GM12874 (cell line): ENCODE measurements around the gene WNT4.

Source experiments
- TF ChIP-seq, protein P1 (sequence below): IDR thresholded peaks from 2 replicates; pipeline ENCODE4 v1.5.1; 2011; ENCODE audit warnings: low read depth, mild to moderate bottlenecking, control low read depth, low read length, moderate library complexity; ENCODE audit not compliant: insufficient read depth

Gene WNT4

DNA sequence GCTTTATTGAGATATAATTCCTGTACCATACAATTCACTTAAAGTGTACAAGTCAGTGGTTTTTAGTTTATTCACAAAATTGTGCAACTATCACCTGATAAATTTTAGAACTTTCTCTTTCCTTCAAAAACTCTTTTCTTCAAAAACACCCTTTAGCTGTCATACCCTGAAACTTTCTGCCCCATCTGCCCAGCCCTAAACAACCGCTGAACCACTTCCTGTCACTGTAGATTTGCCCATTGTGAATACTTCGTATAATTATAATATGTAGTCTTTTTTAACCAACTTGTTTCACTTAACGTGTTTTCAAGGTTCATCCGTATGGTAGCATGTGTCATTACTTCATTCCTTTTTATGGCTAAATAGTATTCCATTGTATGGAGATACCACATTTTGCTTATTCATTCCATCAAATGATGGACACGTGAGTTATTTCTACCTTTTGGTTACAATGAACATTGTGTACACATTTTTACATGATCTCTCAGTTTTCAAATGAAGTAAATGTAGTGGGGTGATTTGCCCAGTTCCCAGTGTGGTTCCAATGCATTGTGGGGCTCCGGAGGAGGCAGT lies 37.9 kb downstream of the WNT4 start:
- TF ChIP-seq, protein P1, sequence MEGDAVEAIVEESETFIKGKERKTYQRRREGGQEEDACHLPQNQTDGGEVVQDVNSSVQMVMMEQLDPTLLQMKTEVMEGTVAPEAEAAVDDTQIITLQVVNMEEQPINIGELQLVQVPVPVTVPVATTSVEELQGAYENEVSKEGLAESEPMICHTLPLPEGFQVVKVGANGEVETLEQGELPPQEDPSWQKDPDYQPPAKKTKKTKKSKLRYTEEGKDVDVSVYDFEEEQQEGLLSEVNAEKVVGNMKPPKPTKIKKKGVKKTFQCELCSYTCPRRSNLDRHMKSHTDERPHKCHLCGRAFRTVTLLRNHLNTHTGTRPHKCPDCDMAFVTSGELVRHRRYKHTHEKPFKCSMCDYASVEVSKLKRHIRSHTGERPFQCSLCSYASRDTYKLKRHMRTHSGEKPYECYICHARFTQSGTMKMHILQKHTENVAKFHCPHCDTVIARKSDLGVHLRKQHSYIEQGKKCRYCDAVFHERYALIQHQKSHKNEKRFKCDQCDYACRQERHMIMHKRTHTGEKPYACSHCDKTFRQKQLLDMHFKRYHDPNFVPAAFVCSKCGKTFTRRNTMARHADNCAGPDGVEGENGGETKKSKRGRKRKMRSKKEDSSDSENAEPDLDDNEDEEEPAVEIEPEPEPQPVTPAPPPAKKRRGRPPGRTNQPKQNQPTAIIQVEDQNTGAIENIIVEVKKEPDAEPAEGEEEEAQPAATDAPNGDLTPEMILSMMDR = no peak

GRCh38 chr1:22104094-22104493 lies 38.8 kb downstream of the WNT4 start:
- TF ChIP-seq, protein P1 = no peak

DNA sequence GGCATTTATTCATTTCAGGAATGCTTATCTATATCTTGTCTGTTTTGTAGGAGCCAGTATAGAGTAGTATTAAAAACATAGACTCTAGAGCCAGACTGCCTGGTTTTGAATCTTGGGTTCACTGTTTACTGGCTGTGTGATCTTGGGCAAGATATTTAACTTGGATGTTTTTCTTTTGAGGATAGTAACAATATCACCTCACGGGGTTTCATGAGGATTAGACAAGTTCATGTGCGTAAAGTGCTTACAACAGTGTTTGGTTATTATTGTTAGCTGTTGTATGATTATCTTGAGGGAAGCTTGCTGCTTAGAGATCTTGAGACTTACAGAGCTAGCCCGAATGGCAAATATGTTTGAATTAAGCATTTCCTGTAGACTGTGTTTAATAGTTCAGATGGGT lies 40.2 kb downstream of the WNT4 start:
- TF ChIP-seq, protein P1 = no peak

- TF ChIP-seq, protein P1 = no peak
Measured at GRCh38 chr1:22101995-22102394, 40.9 kb downstream of the WNT4 start.

- TF ChIP-seq, protein P1 = no peak
Measured at GRCh38 chr1:22101199-22101598, 41.7 kb downstream of the WNT4 start.

GRCh38 chr1:22100168-22100567 lies 42.7 kb downstream of the WNT4 start:
- TF ChIP-seq, protein P1 = no peak

- TF ChIP-seq, protein P1 = no peak
Measured at GRCh38 chr1:22098752-22099151, 44.1 kb downstream of the WNT4 start.
